Epidermal melanocyte (primary cell): Measurements from ENCODE around the gene KAZN.

ENCODE experiments used
- DNase-seq: peaks from one replicate; pipeline ENCODE4 v3.0.0; 2011; ENCODE audit warnings: low spot score; ENCODE audit not compliant: insufficient read length

Gene KAZN

DNA sequence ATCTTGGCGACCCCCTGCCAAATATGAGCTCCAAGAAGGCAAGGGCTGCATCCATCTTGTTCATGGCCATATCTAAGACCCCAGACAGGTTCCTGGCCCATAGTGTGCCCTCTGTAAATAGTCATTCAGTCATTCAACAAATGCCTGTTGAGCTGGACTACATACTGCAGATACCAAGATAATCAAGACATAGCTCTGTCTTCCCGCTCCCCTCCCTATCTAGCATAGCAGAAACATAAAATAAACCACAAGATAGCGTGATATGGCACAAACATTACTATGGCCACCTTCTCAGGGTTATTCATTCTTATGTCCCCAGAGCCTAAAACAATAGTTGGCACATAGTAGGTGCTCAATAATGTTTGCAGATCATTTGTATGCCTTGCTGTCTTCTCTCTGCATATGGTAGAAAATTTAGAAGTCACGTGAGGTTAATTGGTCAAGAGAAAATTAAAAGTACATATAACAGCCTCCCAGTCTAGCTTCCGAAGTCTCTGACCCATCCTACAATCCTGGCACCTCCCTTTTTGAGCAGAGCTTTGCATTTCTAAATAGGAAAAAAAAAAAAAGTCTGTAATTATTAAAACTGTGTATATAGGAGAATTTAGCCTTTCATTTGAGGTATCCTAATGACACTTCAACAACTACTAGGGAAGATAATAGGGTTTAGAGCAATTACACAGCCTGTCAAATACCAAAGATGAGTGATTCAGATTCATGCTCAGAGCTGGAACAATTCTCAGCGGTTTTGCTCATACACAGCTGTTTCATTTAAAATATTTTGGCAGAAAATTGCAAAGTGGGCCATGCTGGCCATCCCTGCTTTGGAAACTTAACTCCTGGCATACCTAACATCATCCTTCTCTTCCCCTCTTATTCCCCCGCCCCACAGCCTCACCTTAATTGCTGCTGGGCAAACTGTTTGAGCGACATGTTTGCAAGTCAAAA is 219.0 kb downstream of the KAZN start:
- DNase-seq: no peak

DNA sequence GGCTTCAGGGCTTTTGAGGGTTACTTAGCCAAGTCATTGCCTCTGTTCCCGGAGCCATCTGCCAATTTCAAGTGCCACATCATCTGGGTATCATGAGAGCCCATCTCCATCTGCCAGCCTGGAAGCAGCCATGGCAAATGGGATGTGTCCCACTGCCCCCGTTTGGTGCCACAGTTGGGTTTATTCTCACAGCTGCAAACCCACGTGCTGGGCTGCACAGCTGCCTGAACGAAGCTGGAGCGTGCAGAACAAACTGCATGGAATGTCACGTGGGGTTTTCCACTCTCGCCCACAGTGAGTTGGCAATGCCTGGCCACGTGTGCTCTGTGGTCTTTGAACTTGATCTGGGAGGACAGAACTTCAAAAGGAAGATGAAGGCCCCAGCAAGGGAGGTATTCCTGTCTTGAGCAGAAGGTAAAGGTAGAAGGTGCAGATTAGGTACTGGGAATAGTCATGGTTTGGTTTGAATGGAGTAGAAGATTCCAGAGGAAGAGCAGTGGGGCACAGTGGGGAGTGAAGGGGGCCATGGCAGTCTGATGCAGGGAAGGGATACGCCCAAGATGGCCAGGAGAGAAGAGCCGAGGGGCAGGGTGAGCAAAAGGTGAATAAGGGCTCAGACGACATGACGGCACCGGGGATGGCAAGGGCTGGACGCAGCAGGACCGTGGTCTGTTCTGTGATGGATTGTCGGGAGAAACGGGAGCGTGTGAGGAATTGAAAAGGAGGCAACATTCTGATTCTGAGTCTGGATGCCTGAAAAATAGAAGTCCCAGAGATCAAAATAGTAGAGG is 222.0 kb downstream of the KAZN start:
- DNase-seq: no peak

- DNase-seq: no peak
Observed at GRCh38 chr1:14822493-14822892, 224.0 kb downstream of the KAZN start.

DNA sequence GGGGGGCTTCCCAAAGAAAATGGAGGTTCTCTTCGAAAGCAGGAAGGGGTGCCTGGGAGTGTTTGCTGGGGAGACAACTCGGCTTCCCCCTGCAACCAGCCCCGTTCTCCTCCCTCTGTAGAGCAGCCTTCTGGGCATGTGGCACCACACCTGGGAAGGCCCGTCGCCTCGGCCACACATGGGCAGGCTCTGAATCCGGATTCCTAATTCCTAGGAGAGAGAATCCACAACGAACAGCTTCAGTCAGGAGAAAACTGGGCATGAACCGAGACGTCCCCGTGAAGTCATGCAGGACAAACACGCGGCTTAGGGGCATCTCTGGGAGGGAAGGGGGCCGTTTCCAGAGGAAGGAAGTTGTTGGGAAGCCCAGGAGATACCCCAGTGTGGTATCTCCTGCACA is 224.5 kb downstream of the KAZN start:
- DNase-seq: no peak

- DNase-seq: no peak
Observed at GRCh38 chr1:14824314-14824915, 225.9 kb downstream of the KAZN start.

- DNase-seq: no peak
Observed at GRCh38 chr1:14825396-14825795, 226.9 kb downstream of the KAZN start.

DNA sequence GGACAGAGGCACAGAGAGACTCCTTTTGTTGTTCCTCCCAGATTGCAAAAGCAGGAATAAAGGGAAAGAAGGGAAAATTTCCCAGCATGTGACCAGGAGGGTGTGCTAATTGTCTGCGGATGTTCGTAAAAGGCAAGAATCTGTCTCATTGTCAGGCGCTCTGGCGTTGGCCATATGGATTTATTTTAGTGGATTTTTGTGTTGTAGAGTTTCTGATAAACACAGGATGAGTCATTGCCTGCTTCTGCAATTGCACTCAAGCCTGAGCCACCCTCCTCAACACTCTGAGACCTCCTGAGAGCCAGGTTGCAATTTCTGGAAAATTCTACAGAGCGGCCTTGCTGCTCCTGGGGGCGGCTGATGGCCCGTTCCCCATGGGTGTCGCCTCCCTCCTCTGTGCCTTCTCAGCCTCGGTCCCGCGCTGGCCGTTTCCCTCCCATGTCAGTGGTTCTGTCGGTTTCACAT is 227.7 kb downstream of the KAZN start:
- no peak for DNase-seq

DNA sequence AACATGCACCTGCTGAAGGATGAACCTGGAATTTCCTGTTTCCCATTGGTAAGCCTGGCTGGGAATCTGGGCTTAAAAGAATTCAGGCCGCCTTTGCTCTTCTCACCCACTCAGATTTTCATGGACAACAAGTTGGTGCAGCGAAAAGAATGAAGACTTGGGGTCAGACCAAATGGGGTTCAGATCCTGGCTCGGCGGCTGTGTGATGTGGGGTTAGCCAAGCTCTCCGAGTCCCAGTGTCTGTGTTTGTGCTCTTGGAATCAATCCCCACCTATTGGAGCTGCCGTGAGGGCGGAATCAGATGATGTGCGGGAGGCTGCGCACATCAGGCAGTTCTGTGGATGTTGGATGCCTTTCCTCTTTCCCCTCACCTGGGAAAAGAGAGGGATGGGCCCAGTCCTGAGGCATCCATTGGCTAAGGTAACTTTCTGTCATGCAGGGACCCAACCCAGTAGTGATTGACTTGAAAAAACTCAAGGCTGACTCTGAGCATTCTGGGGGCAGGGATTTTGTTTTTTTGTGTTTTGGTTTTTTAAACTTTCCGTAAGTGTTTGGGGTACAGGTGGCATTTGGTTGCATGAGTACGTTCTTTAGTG is 228.3 kb downstream of the KAZN start:
- DNase-seq: no peak

DNA sequence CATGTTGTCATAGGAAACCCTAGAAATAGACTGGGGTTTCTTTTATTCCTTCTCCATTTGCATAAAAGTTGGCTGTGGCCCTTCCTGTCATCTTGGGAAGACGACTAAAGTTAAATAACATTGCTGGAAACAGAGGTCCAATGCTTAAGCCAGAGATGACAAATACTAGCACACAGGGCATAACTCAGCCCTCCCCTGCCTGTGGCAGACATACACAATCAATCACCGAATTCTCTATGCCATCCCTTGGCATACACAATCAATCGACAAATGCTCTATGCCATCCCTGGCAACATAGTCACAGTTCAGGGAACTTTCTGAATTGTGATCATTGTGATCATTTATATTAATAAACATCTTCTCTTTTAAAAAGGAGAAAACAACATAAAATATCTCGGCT is 229.4 kb downstream of the KAZN start:
- DNase-seq: no peak

- no peak for DNase-seq
Observed at GRCh38 chr1:14828665-14829064, 230.2 kb downstream of the KAZN start.

GRCh38 chr1:14835725-14836124 is 237.2 kb downstream of the KAZN start:
- no peak for DNase-seq

- no peak for DNase-seq
Observed at GRCh38 chr1:14836426-14837140, 238.1 kb downstream of the KAZN start.

DNA sequence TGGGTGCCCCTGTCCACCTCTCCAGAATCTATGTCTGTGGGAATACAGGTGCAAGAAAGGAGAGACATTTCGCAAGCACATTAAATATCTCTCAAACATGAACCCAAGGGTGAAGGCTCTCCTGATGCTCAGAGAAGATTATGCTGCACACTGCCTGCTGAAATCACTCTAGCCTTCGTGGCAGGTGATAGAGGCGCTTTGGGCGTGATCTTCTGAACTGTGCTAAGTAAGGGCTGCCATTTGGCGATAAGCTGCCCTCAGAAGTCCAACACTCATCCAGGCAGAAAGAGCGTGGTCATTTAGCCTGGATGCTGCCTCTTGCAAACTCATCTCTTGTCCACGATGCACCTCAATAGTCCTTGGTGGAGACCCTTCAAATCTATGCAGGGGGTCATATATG is 241.9 kb downstream of the KAZN start:
- DNase-seq: no peak

DNA sequence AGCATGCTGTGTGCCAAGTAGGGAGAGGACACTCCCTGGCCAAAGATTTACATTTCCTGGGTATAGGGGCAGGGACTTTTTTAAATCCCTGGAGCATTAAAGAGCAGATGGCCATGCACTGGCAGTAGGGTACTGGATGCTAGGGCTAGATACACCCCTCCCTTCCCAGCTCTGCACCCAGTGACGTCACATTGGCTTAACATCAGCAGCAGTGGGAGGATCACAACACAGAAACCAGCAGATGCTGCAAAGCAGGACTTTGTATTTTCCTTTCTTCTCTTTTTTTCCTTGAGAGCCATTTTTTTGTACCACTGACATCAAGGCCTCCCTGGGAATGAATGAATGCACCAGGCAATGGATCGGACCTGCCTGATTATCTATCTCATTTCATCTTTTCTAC is 243.0 kb downstream of the KAZN start:
- no peak for DNase-seq

DNA sequence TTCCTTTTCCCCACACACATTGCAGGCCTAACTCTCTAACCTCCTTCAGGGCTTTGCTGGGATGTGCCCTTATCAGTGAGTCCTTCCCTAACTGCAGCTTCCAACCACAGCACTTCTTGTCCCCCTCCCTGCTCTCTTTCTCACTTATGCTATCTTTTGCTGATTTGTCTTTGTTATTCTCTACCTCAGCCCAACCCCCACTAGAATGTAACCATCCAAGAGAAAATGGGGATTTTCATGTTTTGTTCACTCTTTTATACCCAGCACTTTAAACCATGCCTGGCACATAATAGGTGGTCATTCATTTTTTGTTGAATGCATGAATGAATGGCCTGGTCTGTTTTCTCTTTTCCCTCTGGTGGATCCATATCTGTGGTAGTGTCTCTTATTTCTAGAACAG is 243.5 kb downstream of the KAZN start:
- no peak for DNase-seq

- no peak for DNase-seq
Observed at GRCh38 chr1:14842361-14842760, 243.9 kb downstream of the KAZN start.

GRCh38 chr1:14842891-14843290 is 244.4 kb downstream of the KAZN start:
- no peak for DNase-seq

GRCh38 chr1:14843525-14843924 is 245.0 kb downstream of the KAZN start:
- no peak for DNase-seq

- DNase-seq: no peak
Observed at GRCh38 chr1:14844356-14844755, 245.9 kb downstream of the KAZN start.

- no peak for DNase-seq
Observed at GRCh38 chr1:14844923-14845617, 246.6 kb downstream of the KAZN start.
